ENCODE measurements around the gene TMEM119.

The TMEM119 gene

DNA sequence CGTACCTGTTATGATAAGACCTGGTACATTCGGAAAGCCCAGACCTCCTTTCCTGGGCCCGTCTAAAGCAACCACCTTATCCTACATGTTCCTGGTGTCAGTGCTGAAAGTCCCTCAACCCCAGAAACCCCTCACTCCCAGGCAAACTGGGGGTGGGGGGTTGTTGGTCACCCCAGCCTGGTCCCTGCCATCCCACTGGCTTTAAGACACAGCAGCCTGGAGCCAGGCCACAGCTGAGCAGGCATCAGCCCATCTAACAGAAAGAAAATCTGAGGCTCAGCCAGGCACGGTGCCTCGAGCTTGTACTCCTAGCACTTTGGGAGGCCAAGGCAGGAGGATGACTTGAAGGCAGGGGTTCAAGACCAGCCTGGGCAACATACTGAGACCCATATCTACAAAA lies 31.3 kb upstream of the TMEM119 start:
- H3K9me3 ChIP-seq, result no peaks in the 10 kb centered on the region
- H3K4me1 ChIP-seq, result peaks cover 5% of the 10 kb centered on the region
- H3K36me3 ChIP-seq, result no peaks in the 10 kb centered on the region
- H3K4me3 ChIP-seq (ENCODE audit: low read depth, low read length), result no peak overlapping the region
- H3K27me3 ChIP-seq, result no peaks in the 10 kb centered on the region
- TF ChIP-seq CTCF (IDR thresholded peaks at IDR 0.05; ENCODE audit: low read depth, low read length), result no peak
- DNase-seq, result no peak

- no peak for TF ChIP-seq CTCF (IDR thresholded peaks at IDR 0.05; ENCODE audit: low read depth, low read length)
Observed at GRCh38 chr12:108627134-108627920, 29.4 kb upstream of the TMEM119 start.

DNA sequence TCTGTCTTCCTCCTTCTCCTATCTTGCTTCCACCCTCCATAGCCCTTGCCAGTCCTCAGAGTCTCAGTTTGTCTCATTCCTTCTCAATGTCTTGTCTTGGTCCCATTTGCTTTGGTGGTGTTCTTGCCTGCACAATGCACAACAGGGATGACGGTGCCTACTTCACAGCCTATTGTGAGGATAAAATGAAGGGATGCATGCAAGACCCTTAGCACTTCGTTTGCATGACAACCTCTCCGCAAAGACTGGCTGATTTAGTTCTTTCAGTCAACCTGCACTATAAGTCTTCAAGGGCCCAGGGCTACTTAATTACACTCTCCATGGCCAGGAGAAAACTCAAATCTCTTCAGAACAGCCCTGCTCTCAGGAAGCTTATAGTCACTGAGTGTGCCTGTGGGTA lies 27.3 kb upstream of the TMEM119 start:
- Histone ChIP-seq H3K27me3 (no peaks in the 10 kb centered on the region), H3K36me3 (no peaks in the 10 kb centered on the region), H3K9me3 (no peaks in the 10 kb centered on the region), H3K4me1 (no peaks in the 10 kb centered on the region), H3K4me3 (ENCODE audit: low read depth, low read length) (no peak overlapping the region)
- DNase-seq, result no peak
- no peak for TF ChIP-seq CTCF (IDR thresholded peaks at IDR 0.05; ENCODE audit: low read depth, low read length)

More at GRCh38 chr12:108627134-108627920, 29.4 kb upstream of the TMEM119 start:
- H3K4me3 ChIP-seq (ENCODE audit: low read depth, low read length), result no peak overlapping the region
- no peaks in the 10 kb centered on the region for H3K4me1 ChIP-seq
- no peaks in the 10 kb centered on the region for H3K36me3 ChIP-seq
- H3K27me3 ChIP-seq, result no peaks in the 10 kb centered on the region
- DNase-seq, result no peak
- no peaks in the 10 kb centered on the region for H3K9me3 ChIP-seq

DNA sequence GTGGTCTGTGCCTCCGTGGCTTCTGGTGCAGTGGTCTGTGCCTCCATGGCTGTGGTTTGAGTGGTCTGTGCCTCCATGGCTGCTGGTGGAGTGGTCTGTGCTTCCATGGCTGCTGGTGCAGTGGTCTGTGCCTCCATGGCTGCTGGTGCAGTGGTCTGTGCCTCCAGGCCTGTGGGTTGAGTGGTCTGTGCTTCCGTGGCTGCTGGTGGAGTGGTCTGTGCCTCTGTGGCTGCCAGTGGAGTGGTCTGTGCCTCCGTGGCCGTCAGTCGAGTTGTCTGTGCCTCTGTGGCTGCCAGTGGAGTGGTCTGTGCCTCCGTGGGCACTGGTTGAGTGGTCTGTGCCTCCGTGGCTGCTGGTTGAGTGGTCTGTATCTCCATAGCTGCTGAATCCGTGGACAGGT lies 25.7 kb upstream of the TMEM119 start:
- Histone ChIP-seq H3K27me3 (no peaks in the 10 kb centered on the region), H3K9me3 (no peaks in the 10 kb centered on the region), H3K4me3 (ENCODE audit: low read depth, low read length) (no peak overlapping the region), H3K36me3 (no peaks in the 10 kb centered on the region), H3K4me1 (no peaks in the 10 kb centered on the region)
- TF ChIP-seq CTCF (IDR thresholded peaks at IDR 0.05; ENCODE audit: low read depth, low read length), result no peak
- no peak for DNase-seq

DNA sequence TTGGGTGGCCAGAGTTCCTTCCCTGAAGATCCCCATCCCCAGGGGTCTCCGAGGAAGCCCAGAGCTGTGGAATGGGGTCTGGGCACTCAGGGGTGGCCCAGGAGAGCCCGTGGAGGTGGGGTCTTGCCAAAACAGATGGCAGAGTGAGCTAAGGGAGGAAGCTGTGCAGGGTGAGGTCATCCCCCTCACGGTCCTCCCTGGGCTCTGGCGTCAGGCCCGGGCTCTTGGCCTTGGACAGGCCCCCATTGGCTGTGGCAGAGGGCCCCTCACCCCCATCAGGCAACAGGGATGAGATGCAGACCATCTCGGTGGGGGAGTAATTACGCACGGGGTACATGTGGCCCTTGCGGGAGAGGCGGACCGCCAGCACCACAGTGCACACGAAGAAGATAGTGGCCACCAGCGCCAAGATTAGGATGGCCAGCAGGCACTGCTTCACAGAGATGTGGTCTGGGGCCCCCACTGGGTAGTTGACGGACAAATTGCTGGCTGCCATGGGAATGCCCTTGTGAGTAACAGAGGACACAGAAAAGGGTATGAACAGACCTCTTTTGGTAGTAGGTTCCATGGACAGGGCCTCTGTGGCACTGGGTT lies 25.1 kb upstream of the TMEM119 start:
- Histone ChIP-seq H3K4me1 (no peaks in the 10 kb centered on the region), H3K9me3 (no peaks in the 10 kb centered on the region), H3K27me3 (no peaks in the 10 kb centered on the region), H3K4me3 (ENCODE audit: low read depth, low read length) (no peak overlapping the region), H3K36me3 (no peaks in the 10 kb centered on the region)
- DNase-seq, result no peak
- no peak for TF ChIP-seq CTCF (IDR thresholded peaks at IDR 0.05; ENCODE audit: low read depth, low read length)

- H3K36me3 ChIP-seq, result no peaks in the 10 kb centered on the region
- no peaks in the 10 kb centered on the region for H3K4me1 ChIP-seq
- DNase-seq, result no peak
- H3K9me3 ChIP-seq, result no peaks in the 10 kb centered on the region
- H3K27me3 ChIP-seq, result no peaks in the 10 kb centered on the region
- no peak for TF ChIP-seq CTCF (IDR thresholded peaks at IDR 0.05; ENCODE audit: low read depth, low read length)
- no peak overlapping the region for H3K4me3 ChIP-seq (ENCODE audit: low read depth, low read length)
Observed at GRCh38 chr12:108622421-108622820, 24.5 kb upstream of the TMEM119 start.

All from BE2C (cell line).